Measurements from ENCODE around the gene PDXK. TPM values are rescaled to one million over a fixed set of nuclear protein-coding genes. Genes with fewer than 3 reads are reported as not detected.
A peak's percentile ranks its signal among the peaks of the same experiment; 100 is the strongest.

The PDXK gene
- polyA plus RNA-seq, 3 donors: 128 to 214 (median 210) TPM

GRCh38 chr21:43794857-43795256 lies 75.9 kb downstream of the PDXK start:
- Mint-ChIP-seq H3K27ac (peak overlapping the region in 2 of 7 donors; percentile 50 to 78), H3K9me3 (peaks cover 0 to 5% (median 0%) of the 10 kb centered on the region in 7 donors), H3K4me3 (no peak overlapping the region), H3K4me1 (peaks cover 14% of the 10 kb centered on the region), H3K36me3 (peaks cover 50 to 70% of the 10 kb centered on the region in 2 donors), H3K27me3 (ENCODE audit: low read depth in 3 of 3) (peaks cover 0 to 4% (median 2%) of the 10 kb centered on the region in 3 donors)
- Histone ChIP-seq H3K27me3 (ENCODE audit: control insufficient read depth in 2 of 2, insufficient read depth in 2 of 2, low read length in 2 of 2) (no peaks in the 10 kb centered on the region), H3K4me3 (replicated peaks in 1 of 3; ENCODE audit: low read depth in 2 of 3, low read length in 3 of 3) (no peak overlapping the region), H3K79me2 (ENCODE audit: insufficient read depth, low read length) (peaks cover 24% of the 10 kb centered on the region), H3K4me2 (replicated peaks; ENCODE audit: extremely low read depth, low read length, poor library complexity, severe bottlenecking) (no peak overlapping the region), H3K4me1 (ENCODE audit: control insufficient read depth in 1 of 2, insufficient read depth in 2 of 2, low read length in 2 of 2) (peaks cover 11 to 12% of the 10 kb centered on the region in 2 donors), H3K9ac (ENCODE audit: insufficient read depth, low read length, poor library complexity, severe bottlenecking) (no peak overlapping the region), H2AFZ (ENCODE audit: insufficient read depth, low read depth, low read length, poor library complexity, severe bottlenecking) (no peak overlapping the region), H3K36me3 (replicated peaks in 1 of 2; ENCODE audit: control insufficient read depth in 1 of 2, insufficient read depth in 2 of 2, low read length in 2 of 2) (peaks cover 12 to 68% of the 10 kb centered on the region in 2 donors), H3K9me3 (replicated peaks in 1 of 2; ENCODE audit: control insufficient read depth in 1 of 2, insufficient read depth in 1 of 2, low read length in 2 of 2) (no peaks in the 10 kb centered on the region), H3K27ac (ENCODE audit: low read depth in 1 of 2, low read length in 2 of 2) (no peak overlapping the region), H4K20me1 (ENCODE audit: insufficient read depth, low read length) (peaks cover 66% of the 10 kb centered on the region)
- DNase-seq: no peak
- TF ChIP-seq CTCF (IDR thresholded peaks at IDR 0.05): no peak
- 90% methylated on average over 14 of the region's 14 CpGs for WGBS (ENCODE audit: insufficient coverage)
- intact Hi-C loops (cut with micrococcal nuclease): no loop called here

GRCh38 chr21:43797415-43797814 lies 78.5 kb downstream of the PDXK start:
- peaks cover 58 to 84% of the 10 kb centered on the region in 2 donors for H3K36me3 Mint-ChIP-seq
- peaks cover 0 to 4% (median 2%) of the 10 kb centered on the region in 3 donors for H3K27me3 Mint-ChIP-seq (ENCODE audit: low read depth in 3 of 3)
- no peak for DNase-seq
- no peak overlapping the region for H3K4me2 ChIP-seq (replicated peaks; ENCODE audit: extremely low read depth, low read length, poor library complexity, severe bottlenecking)
- no peak overlapping the region for H3K4me3 Mint-ChIP-seq
- intact Hi-C loops (cut with micrococcal nuclease): no loop called here
- H3K4me1 Mint-ChIP-seq: no peaks in the 10 kb centered on the region
- H4K20me1 ChIP-seq (ENCODE audit: insufficient read depth, low read length): peaks cover 76% of the 10 kb centered on the region
- peaks cover 0 to 5% (median 0%) of the 10 kb centered on the region in 7 donors for H3K9me3 Mint-ChIP-seq
- no peak for TF ChIP-seq CTCF (IDR thresholded peaks at IDR 0.05)
- 95% methylated on average over 18 of the region's 19 CpGs for WGBS (ENCODE audit: insufficient coverage)
- no peaks in the 10 kb centered on the region for H3K4me1 ChIP-seq (ENCODE audit: control insufficient read depth in 1 of 2, insufficient read depth in 2 of 2, low read length in 2 of 2)
- no peak overlapping the region for H2AFZ ChIP-seq (ENCODE audit: insufficient read depth, low read depth, low read length, poor library complexity, severe bottlenecking)
- H3K27me3 ChIP-seq (ENCODE audit: control insufficient read depth in 2 of 2, insufficient read depth in 2 of 2, low read length in 2 of 2): no peaks in the 10 kb centered on the region
- H3K27ac ChIP-seq (ENCODE audit: low read depth in 1 of 2, low read length in 2 of 2): no peak overlapping the region
- H3K9ac ChIP-seq (ENCODE audit: insufficient read depth, low read length, poor library complexity, severe bottlenecking): no peak overlapping the region
- no peak overlapping the region for H3K4me3 ChIP-seq (replicated peaks in 1 of 3; ENCODE audit: low read depth in 2 of 3, low read length in 3 of 3)
- H3K79me2 ChIP-seq (ENCODE audit: insufficient read depth, low read length): no peaks in the 10 kb centered on the region
- H3K27ac Mint-ChIP-seq: no peak overlapping the region
- peaks cover 21 to 69% of the 10 kb centered on the region in 2 donors for H3K36me3 ChIP-seq (replicated peaks in 1 of 2; ENCODE audit: control insufficient read depth in 1 of 2, insufficient read depth in 2 of 2, low read length in 2 of 2)
- H3K9me3 ChIP-seq (replicated peaks in 1 of 2; ENCODE audit: control insufficient read depth in 1 of 2, insufficient read depth in 1 of 2, low read length in 2 of 2): no peaks in the 10 kb centered on the region

Data from CD14-positive monocyte (primary cell).